Stimulated activated CD8-positive, alpha-beta memory T cell treated with anti-CD3 and anti-CD28 coated beads, Interleukin-4, amount 100 ng/mL, for 1 hour (primary cell): ENCODE measurements around the gene MACROD1.
A peak's percentile ranks its signal among the peaks of the same experiment; 100 is the strongest.

Source experiments
- DNase-seq, 2 donors: peaks; one replicate each; pipeline ENCODE4 v3.0.0-alpha.2; 2020; ENCODE audit warnings: low read depth in 2 of 2, low spot score in 1 of 2

Gene MACROD1

DNA sequence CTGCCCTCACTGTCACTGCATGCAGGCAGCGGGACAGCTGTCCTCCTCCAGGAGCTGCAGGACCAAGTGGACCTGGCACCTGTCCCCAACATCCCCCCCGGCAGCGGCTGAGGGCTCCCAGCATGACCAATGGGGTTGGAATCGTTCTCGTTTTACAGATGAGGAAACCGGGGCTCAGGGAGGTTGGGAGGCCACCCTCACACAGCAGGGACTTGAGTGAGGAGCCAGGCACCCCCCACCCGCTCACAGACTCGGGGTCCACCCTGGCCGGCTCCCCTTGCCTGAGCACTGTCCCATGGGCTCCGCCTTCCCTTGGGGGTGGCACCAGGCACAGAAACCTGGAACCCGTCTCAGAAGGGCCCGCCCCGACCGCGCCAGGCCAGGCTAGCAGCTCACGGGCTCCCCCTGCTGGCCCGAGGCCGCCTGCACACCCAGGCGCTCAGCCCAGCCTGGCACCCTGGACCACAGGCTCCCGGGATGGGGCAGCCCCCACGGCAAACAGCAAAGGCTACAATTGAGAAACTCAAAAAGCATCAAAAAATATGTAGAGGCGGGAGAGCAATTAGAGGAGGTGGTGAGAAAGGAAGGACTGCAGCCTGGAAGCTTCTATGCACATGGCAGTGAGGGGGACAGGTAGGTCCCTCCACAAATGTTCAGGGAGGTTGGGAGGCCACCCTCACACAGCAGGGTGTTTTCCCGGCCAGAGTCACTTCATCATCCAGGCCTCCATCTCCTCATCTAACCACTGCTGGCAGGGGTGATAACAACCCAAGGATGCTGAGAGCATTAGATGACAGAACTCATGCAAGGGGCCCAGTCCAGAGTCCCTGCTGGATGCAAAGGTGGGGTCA is 12.8 kb downstream of the MACROD1 start:
- DNase-seq = peak; percentile 32 to 47

DNA sequence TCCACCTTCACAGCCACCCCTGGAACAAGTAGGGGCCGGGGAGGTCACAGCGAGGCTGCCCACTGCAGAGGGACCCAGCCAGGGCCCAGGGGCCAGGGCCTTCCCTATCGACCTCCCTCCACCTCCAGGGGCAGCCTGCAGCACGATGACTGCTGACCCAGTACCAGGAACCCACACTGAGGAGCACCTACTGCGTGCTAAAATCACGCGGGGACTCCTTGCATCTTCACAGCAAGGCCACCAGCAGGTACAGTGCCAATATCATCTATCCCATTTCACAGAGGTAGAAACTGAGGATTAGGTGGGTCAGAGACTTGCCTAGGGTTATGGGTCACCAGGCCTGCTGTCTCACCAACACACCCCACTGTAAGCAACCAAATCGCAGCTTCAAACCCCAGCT is 14.6 kb downstream of the MACROD1 start:
- DNase-seq = no peak

DNA sequence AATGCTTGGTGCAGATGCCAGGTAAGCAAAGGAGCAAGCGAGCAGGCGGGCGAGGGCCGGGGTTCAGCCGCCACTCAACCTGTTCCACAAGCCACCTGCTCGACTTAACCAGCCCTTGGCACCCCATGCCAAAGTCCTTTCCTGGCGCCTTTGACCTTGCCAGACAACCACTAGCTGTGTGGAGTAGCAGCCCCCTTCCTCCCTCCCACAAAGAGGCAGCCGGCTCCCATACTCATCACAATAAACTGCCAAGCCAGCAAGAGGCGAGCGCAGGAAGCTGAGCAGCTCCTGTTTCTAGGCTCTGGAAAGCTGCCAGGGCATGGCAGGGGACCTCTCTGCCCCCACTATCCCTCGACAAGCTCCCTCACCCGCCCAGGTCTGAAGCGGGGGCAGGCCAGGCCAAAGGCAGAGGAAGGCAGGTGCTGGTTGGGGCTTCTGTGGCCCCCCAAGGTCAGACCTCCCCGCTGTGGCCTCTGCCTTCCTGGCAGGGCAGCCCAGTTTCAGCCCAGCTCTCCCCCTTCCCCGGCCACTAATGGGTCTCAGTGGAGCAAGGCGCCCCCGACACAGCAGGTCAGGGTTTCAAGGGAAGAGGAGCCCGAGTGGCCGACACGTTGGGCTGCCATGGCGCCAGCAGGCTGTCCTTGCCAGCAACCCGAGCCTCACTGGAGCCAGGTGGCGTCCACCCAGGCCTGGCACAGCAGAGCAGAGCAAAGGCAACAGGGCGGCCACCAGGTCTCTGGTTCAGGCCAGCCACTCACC is 15.3 kb downstream of the MACROD1 start:
- no peak for DNase-seq

DNA sequence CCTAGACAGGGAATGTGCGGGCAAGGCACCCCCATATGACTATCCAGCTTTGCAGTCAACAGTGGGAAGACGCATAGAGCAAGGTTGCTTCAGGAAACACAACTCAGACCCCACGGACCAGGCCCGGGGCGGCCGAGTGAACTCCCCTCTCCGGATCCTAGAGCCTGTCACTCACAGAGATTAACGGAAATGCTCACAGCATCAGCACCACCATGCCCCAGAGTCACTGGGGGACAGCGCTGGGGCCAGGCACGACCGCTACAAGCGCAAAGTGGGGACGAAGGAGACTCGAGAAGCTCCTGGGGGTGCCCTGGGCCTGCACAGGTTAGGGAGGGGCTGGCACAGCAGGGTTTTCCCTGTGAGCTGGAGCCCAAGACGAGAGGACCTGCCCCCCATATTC is 15.9 kb downstream of the MACROD1 start:
- no peak for DNase-seq

DNA sequence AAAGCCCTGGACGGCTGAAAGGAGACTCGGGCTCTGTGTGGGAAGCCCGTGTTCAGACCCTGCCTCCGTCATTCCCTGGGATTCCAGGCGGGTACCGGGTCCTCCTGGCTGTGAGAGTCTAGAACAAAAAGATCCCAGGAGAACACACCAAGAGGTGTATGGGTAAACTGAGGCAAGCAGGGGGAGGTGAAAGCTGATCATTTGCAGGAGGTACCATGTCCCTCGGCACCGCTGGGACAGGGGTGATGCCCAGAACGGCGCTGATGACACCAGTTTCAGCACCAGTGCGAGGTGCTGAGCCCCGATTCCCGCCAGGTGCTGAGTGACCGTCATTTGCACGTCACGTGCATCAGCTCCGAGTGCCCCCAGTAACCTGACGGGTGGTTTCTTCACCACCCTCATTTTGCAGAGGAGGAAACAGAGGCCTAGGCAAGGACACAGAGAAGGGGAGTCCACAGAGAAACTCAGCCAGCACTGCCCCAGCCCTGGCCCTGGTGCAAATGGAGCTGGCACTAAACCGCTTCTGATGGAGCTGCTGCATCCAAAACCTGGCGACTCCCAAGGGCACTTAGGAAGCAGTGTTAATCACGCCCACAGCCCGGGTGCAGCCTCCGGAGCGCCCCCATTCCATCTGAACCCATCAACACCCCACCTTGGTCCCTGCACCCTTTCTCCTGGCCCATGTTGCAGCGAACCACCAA is 16.8 kb downstream of the MACROD1 start:
- no peak for DNase-seq

DNA sequence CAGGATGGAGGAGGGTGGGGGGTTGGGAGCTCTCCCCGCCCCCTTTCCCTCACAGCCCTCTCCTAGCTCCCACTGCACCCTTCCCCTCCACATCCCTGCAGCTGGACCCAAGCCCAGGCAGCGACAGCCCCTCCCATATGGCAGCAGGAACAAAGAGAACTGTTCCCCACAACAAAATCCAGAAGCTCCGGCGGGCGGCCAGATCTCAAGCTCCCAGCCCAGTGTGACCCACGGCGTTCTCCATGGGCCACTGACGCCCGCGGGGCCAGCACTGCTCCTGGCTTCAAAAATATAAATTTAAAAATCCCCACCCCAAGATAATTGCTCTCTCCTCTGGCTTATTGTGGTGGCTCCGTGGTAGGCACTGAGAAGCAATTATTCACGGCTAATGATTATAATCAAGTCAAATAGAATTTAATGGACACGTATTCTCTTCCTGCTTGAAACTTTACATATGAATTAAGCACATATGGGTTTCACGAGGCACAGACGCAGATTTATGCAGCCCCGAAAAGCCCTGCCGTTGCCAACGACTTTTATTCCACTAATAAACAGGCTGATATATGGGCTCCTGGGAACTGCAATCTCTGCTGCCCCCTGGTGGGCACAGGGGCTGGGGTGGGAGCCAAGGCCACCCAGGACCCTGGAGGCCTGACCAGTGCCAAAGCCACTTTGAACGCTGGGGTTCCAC is 17.5 kb downstream of the MACROD1 start:
- DNase-seq = peak; percentile 51 to 54

DNA sequence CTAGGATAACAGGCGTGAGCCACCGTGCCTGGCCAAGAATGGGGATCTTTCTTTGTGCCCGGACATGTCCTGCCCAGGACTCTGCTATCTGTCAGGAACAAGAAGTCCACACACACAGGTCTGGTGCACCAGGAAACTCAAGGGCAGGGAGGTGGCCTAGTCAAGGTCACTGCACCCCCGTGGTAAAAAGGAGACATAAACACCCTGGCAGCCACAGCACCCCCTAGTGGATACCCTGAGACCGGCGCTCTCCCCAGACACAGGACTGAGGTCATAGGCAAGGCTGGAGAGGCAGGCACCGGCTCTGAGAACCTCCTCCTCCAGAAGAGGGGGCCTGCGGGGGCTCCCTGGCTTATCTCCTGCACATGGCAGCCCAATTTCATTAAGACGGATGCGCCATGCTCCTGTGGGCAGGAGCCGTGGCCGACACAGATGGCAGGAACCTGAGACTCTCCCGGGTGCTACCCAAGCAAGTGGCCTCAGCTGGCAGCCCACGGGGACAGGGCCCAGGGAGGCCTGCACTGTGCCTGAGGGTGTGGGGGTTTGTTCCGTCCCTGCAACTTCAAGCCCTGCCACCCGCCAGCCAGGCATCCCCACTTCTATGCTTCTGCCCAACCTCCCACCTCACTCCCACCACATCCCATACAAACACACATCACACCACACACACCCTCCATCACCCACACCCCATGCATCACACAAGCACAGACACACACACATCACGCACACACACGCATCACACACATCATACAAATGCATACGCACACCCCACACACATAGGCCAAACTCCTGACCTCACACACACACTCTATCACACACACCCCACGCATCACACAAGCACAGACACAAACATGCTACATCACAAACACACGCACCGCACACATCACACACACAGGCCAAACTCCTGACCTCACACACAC is 19.6 kb downstream of the MACROD1 start:
- peak in 1 of 2 donors; percentile 25 for DNase-seq

DNA sequence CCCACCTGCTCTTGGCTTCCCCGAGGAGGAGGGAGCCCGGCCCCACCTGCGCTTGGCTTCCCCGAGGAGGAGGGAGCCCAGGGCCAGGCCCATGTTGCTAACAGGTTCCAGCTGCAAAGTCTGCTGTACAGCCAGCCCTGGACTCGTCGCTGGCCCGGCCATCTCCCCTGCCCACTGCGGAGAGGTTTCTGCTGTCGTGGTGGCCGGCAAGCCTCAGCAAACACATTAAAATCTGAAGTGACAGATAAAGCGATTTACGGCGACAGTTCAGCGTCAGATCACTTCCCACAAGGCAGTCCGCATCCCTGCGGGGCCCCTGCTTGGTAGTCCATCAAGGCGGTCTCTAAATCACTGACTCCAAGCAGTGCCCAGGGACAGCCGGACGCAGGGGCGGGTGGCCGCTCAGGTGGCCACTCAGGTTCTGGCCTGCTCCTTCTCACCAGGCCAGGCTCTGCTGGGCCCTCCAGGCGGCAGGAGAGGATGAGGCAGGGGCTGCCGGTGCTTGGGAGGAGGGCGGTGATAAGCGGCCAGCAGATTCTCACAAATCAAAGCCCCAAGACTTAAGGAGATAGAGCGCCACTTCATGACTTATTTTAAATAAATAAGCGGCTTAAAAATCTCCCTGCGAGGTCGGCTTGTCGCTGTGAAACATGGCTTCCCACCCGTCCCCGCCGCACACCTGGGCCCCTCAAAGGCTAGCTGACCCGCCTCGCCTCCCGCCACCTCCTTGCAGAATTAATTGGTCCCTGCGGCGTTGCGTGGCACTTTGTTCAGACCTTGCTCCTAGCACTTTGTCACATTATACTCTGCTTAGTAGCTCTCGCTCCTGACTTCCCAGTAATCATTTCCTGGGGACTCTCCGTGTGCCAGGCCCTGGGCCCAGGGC is 21.1 kb downstream of the MACROD1 start:
- DNase-seq = no peak

DNA sequence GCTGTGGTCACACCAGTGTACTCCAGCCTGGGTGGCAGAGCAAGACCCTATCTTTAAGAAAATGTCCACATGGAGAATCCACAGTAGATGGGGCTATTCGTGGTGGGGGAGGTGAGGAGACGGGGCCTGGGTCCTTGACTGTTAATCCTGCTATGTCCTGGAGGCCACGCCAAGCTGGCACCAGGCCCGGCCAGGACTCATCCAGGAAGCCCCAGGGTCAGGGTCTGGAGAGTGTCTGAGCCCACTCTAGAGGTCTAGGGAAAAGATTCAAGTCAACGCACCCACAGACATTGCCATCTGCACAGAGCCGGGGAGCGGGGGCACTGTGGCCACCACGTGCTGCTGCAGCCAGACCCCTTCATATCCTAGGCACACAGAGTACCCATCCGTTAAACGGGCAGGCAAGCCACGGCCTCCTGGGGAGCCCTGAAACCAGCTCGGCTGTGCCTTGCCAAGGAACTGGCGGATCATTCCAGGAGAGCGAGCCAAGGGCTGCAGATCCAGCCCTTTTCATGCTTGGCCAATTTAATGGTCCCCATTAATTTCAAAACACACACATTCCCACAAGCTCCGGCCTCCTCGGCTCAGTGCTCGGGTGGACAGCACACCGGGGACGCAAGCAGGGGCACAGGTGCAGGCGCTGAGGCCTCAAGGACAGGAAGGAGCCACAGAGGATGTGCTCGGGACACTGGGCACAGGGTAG is 24.7 kb downstream of the MACROD1 start:
- DNase-seq = no peak

DNA sequence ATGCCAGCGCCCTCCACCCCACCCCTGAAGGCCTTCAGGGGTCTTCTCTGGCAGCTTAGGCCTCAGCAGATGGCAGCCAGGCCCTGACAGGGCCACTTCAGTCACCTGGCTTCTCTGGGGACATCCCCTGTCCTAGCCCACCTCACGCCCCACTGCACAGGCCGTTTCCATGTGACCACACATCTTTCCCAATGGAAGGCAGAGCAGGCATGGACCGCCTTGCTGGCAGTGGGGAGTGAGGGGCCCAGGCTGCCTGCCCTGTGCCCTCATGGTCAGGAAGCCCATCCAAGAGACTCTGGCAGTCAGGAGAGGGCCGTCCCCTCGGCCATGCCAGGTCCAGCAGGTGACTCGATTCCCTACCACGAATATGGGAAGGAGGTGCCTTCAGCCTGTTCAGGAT is 25.8 kb downstream of the MACROD1 start:
- DNase-seq = no peak

DNA sequence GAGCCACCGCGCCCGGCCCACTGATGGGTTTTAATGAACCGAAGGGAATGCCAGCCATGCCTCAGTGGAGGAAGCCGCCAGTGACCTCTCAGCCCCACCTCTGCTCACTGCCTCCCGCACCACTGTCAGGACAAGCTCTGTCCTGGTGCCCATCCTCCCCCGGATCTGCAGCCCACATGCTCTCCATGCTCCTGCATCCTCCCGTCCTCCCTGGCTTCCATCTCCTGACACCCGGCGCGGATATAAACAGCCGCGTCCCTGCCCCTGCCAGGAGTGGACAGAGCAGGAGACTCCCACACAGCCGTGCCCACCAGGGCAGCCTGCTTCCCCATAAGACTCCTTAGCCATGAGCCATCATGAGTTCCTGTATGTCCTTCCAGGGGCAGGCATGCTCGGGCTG is 26.9 kb downstream of the MACROD1 start:
- no peak for DNase-seq

DNA sequence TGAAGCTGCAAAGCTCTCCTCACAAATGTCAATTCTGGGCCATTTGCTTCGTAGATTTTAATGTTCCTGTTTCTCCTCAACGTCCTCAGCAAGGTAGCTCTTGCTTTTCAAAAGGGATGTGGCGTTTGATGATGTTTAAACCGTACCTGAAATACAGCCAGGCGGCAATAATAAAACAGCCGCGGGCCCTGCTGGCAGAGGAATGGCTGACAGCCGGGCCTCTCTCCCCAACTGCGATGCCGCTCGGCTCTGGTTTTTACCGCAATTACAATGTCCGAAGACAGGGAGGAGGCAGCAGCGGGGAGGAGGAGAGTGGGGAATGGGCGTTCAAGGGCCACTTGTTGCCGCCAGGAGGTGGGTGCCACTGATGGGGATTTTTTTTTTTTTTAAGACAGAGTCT is 27.5 kb downstream of the MACROD1 start:
- DNase-seq = no peak

DNA sequence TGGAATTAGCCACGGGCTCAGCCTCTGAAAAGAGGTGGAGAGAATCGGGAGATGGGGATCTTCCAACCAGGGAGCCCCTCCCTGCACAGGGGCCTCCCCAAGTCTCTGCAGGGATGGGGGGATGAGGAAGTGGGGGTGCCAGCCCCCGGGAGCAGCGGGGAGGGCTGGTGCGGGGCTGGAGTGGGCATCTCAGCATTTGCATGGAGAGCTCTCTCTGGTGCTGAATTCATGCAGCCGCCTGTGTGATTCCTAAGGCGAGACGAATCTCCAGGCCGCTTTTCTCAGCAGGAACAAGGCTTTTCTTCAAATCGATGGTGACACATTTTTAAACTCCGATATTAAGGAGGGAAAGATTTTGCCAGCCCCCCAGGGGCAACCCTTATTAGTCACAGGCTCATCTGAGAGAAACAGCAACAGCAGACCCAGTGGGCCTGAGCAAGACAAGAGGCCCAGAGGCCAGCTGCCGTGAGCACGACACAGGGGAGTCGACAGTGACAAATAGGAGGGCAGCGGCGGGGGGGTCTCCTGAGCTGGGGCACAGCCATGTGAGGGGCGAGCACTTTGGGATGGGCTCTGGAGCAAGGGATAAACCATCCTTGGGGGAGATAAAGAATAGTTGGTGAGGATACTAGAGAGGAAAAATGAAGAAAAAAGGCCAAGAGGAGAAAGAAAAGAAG is 29.0 kb downstream of the MACROD1 start:
- DNase-seq = no peak

DNA sequence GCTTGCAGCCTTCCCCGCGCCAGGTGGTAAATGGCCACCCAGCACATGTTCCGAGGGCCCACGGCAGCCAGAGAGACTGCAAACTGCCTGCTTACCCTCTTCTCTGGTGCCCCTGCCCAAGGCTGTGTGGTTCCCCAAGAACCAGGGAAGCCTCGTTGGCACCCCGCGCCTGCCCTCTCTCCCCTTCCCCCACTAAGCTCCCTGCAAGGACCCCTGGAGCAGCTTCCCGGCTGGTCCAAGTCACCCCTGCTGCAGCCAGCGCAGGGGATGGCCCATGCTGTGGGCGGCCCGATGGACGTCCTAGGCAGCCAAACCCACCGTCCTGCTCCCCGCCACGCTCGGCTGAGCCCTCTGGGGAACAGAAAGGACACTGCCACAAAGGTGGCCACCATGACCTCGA is 30.2 kb downstream of the MACROD1 start:
- no peak for DNase-seq

DNA sequence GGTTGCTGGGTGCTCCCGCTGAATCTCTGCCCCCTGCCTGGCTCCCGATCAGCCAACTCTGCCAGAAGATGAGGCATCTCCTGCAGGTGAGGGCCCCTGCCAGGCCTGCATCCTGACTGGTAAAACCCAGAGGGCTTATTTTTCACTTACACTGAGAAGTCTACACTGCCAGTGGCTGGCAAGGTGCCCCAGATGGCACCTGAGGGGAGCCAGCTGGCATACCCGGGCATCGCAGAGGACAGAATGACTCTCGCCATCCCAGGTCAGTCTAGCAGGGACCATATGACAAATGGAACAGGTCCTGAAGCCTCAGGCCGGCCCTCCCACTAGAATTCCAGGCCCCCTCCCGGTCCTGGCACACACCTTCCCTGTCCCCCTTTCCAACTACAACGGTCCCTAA is 30.9 kb downstream of the MACROD1 start:
- no peak for DNase-seq

DNA sequence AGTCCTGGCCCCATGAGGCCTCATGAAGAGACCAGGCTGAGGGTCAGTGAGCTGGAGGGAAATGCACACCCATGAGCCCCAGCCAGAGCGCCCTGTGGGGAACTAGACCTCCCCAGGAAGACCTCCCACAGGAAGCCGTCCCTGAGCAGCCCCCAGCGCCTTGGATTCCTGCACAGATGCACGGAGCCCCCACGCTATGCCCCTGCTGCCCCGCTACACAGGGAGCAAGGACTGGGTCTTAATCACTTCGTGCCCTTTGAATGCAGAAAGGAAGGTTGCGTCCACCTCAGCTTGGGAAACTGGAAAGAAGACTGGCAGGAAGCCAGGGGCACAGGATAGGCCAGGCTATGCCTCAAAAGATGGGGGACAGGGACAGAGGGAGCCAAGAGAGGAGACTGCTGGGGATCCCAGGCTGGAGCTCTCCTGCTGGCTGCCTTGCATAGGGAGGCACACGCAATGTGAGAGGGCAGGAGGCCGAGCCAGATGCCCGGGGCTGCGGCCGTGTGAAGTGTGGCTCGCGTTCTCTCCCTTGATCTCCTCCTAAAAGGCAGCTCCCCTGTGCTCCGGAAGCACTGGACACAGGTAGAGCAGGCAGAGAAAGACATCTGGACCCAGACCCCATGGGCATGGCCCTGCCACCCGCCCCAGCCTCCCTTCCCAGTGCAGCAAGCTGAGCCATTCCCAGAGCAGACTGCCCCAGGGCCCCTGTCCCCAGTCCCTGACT is 32.8 kb downstream of the MACROD1 start:
- no peak for DNase-seq

DNA sequence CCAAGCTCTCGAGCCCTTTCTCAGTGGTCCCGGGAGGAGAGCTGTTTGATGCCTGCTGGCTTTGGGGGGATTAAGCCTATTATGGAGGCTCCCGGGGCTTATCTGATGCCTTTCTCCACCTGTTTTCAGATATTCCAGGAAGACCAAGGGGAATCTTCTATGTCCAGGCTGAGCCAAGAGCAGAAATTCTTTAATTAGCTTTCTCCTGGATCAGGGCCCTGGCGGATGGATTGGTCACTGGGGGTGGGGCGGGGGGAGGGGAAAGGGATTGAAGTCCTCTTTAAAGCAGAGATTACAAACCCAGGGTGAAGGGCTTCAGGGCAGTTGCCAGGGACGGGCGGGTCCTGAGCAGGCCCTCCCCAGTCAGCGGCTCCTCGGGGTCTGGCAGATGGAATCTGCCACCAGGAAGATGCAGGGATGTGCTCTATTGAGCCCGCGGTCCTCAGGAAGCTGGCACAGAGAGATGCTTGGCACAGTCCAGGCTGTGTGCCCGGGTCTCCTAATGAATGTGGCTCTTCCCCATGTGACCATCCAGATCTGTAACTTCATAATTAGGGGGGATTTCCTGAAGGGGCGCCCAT is 33.6 kb downstream of the MACROD1 start:
- no peak for DNase-seq
